ENCODE data around the gene NFASC.

The NFASC gene

DNA sequence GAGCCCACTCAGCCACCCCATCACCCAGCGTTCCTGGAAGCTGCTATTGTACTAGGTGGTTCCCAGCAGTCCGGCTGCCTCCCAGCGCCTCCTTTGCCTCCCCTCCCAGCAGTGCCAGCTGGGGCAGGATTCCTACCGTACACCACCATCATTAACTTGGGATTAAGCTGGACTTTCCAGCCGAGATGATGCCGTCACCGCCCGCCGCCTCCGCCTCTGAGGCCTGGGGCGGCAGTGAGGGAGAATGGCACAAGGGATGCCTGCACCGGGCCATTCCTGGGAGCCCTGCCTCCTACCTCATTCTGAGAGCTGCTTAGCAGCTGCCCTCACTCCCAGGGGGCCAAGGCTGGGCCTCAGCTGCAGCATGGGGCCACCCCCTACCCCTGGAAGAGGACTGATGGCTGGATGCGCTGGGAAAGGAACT, 185.5 kb downstream of the NFASC start:
- Histone ChIP-seq H3K9me2 (replicated peaks; ENCODE audit: control insufficient read depth, low read length) (no peaks in the 10 kb centered on the region), H3K4me3 (ENCODE audit: low read length) (no peak overlapping the region), H4K20me1 (ENCODE audit: control insufficient read depth, insufficient read depth, low read depth, low read length) (no peaks in the 10 kb centered on the region), H3K4me2 (ENCODE audit: low read length) (no peak overlapping the region), H3K36me3 (ENCODE audit: control insufficient read depth, low read length) (no peaks in the 10 kb centered on the region), H3K9me3 (ENCODE audit: control insufficient read depth, insufficient read depth, low read length) (no peaks in the 10 kb centered on the region), H3K27me3 (ENCODE audit: control insufficient read depth, low read length) (0 out of 2 replicates have a peak, but pooled peaks cover 5% of the 10 kb centered on the region), H3K27ac (ENCODE audit: low read depth, low read length) (no peak overlapping the region), H3K79me2 (ENCODE audit: control insufficient read depth, low read length) (no peaks in the 10 kb centered on the region), H3F3A (ENCODE audit: control insufficient read depth, insufficient read depth) (no peaks in the 10 kb centered on the region), H3K4me1 (ENCODE audit: control insufficient read depth, low read length) (no peaks in the 10 kb centered on the region)
- TF ChIP-seq, protein P1, sequence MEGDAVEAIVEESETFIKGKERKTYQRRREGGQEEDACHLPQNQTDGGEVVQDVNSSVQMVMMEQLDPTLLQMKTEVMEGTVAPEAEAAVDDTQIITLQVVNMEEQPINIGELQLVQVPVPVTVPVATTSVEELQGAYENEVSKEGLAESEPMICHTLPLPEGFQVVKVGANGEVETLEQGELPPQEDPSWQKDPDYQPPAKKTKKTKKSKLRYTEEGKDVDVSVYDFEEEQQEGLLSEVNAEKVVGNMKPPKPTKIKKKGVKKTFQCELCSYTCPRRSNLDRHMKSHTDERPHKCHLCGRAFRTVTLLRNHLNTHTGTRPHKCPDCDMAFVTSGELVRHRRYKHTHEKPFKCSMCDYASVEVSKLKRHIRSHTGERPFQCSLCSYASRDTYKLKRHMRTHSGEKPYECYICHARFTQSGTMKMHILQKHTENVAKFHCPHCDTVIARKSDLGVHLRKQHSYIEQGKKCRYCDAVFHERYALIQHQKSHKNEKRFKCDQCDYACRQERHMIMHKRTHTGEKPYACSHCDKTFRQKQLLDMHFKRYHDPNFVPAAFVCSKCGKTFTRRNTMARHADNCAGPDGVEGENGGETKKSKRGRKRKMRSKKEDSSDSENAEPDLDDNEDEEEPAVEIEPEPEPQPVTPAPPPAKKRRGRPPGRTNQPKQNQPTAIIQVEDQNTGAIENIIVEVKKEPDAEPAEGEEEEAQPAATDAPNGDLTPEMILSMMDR (IDR thresholded peaks at IDR 0.05; ENCODE audit: low read depth, low read length, poor library complexity, severe bottlenecking) = no peak
- no peak for TF ChIP-seq EZH2phosphoT487 (IDR thresholded peaks at IDR 0.05; ENCODE audit: borderline replicate concordance, low read length)

GRCh38 chr1:205056956-205057568, 186.4 kb downstream of the NFASC start:
- no peak overlapping the region for H3K4me3 ChIP-seq (ENCODE audit: low read length)
- no peaks in the 10 kb centered on the region for H3K9me2 ChIP-seq (replicated peaks; ENCODE audit: control insufficient read depth, low read length)
- no peaks in the 10 kb centered on the region for H4K20me1 ChIP-seq (ENCODE audit: control insufficient read depth, insufficient read depth, low read depth, low read length)
- no peaks in the 10 kb centered on the region for H3K36me3 ChIP-seq (ENCODE audit: control insufficient read depth, low read length)
- H3K27me3 ChIP-seq (ENCODE audit: control insufficient read depth, low read length) = 0 out of 2 replicates have a peak, but pooled peaks cover 5% of the 10 kb centered on the region
- H3K4me1 ChIP-seq (ENCODE audit: control insufficient read depth, low read length) = no peaks in the 10 kb centered on the region
- no peaks in the 10 kb centered on the region for H3K79me2 ChIP-seq (ENCODE audit: control insufficient read depth, low read length)
- H3K9me3 ChIP-seq (ENCODE audit: control insufficient read depth, insufficient read depth, low read length) = no peaks in the 10 kb centered on the region
- H3K4me2 ChIP-seq (ENCODE audit: low read length) = no peak overlapping the region
- no peak for TF ChIP-seq EZH2phosphoT487 (IDR thresholded peaks at IDR 0.05; ENCODE audit: borderline replicate concordance, low read length)
- TF ChIP-seq, protein P1 (IDR thresholded peaks at IDR 0.05; ENCODE audit: low read depth, low read length, poor library complexity, severe bottlenecking) = no peak
- no peak overlapping the region for H3K27ac ChIP-seq (ENCODE audit: low read depth, low read length)
- H3F3A ChIP-seq (ENCODE audit: control insufficient read depth, insufficient read depth) = no peaks in the 10 kb centered on the region

DNA sequence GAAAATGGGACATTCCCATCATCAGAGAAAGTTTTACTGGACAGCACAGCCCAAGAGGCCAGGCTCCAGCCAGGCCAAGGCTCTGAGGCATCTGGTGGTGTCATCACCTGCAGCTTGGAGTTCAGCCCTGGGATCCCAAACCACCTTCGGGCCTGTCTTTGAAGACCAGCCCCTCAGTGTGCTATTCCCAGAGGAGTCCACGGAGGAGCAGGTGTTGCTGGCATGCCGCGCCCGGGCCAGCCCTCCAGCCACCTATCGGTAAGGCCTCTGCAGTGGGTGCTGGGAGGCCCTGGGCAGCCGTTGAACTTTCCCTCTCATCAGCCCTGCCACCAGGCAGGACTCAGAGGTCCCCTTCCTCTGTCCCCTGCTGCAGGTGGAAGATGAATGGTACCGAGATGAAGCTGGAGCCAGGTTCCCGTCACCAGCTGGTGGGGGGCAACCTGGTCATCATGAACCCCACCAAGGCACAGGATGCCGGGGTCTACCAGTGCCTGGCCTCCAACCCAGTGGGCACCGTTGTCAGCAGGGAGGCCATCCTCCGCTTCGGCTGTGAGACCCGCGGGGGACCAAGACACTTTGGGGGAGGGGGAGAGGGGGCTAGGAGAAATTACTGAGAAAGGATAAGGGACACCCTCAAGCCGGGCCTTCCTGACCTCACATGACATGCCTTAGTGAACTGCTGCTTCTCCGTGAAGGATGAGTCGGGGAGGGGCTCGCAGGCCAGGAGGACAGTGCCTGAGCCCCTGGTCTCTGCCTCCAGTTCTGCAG, 187.3 kb downstream of the NFASC start:
- Histone ChIP-seq H4K20me1 (ENCODE audit: control insufficient read depth, insufficient read depth, low read depth, low read length) (no peaks in the 10 kb centered on the region), H3K36me3 (ENCODE audit: control insufficient read depth, low read length) (no peaks in the 10 kb centered on the region), H3K27me3 (ENCODE audit: control insufficient read depth, low read length) (0 out of 2 replicates have a peak, but pooled peaks cover 5% of the 10 kb centered on the region), H3K9me3 (ENCODE audit: control insufficient read depth, insufficient read depth, low read length) (no peaks in the 10 kb centered on the region), H3K4me3 (ENCODE audit: low read length) (no peak overlapping the region), H3K4me1 (ENCODE audit: control insufficient read depth, low read length) (no peaks in the 10 kb centered on the region), H3K9me2 (replicated peaks; ENCODE audit: control insufficient read depth, low read length) (no peaks in the 10 kb centered on the region), H3K4me2 (ENCODE audit: low read length) (no peak overlapping the region), H3K79me2 (ENCODE audit: control insufficient read depth, low read length) (no peaks in the 10 kb centered on the region), H3K27ac (ENCODE audit: low read depth, low read length) (no peak overlapping the region), H3F3A (ENCODE audit: control insufficient read depth, insufficient read depth) (no peaks in the 10 kb centered on the region)
- TF ChIP-seq EZH2phosphoT487 (IDR thresholded peaks at IDR 0.05; ENCODE audit: borderline replicate concordance, low read length) = no peak

GRCh38 chr1:205058853-205059252, 188.2 kb downstream of the NFASC start:
- Histone ChIP-seq H3F3A (ENCODE audit: control insufficient read depth, insufficient read depth) (no peaks in the 10 kb centered on the region), H3K36me3 (ENCODE audit: control insufficient read depth, low read length) (no peaks in the 10 kb centered on the region), H3K79me2 (ENCODE audit: control insufficient read depth, low read length) (no peaks in the 10 kb centered on the region), H3K4me3 (ENCODE audit: low read length) (no peak overlapping the region), H3K4me2 (ENCODE audit: low read length) (no peak overlapping the region), H4K20me1 (ENCODE audit: control insufficient read depth, insufficient read depth, low read depth, low read length) (no peaks in the 10 kb centered on the region), H3K9me2 (replicated peaks; ENCODE audit: control insufficient read depth, low read length) (no peaks in the 10 kb centered on the region), H3K9me3 (ENCODE audit: control insufficient read depth, insufficient read depth, low read length) (no peaks in the 10 kb centered on the region), H3K27me3 (ENCODE audit: control insufficient read depth, low read length) (0 out of 2 replicates have a peak, but pooled peaks cover 5% of the 10 kb centered on the region), H3K27ac (ENCODE audit: low read depth, low read length) (no peak overlapping the region), H3K4me1 (ENCODE audit: control insufficient read depth, low read length) (no peaks in the 10 kb centered on the region)
- TF ChIP-seq, protein P1 (IDR thresholded peaks at IDR 0.05; ENCODE audit: low read depth, low read length, poor library complexity, severe bottlenecking) = no peak
- TF ChIP-seq EZH2phosphoT487 (IDR thresholded peaks at IDR 0.05; ENCODE audit: borderline replicate concordance, low read length) = no peak
